Neural progenitor cell (in vitro differentiated cells): ENCODE results near the gene KRR1. TPM values are rescaled to one million over a fixed set of nuclear protein-coding genes. Genes with fewer than 3 reads are reported as not detected.
"Not testable (repeated sequence)": the region's sequence is repeated elsewhere in the genome, so short reads cannot be mapped to it uniquely, and the experiment has no call there.

Experiments used
- DNase-seq: peaks from one replicate; pipeline ENCODE4 v3.0.0-alpha.2; 2016; ENCODE audit warnings: low spot score
- H2AFZ ChIP-seq: fragments of 200-600 bp; sonication (generic); replicated peaks from 2 replicates; pipeline ENCODE4 v1.6.1; 2016; ENCODE audit warnings: antibody characterized with exemption
- H3F3A ChIP-seq: fragments of 200-600 bp; sonication (generic); 2 replicates; pipeline ENCODE4 v1.6.1; 2016; ENCODE audit warnings: antibody characterized with exemption, low read depth
- H3K27ac ChIP-seq: fragments of 200-600 bp; sonication (generic); 2 replicates; pipeline ENCODE4 v1.5.1; 2016; ENCODE audit warnings: mild to moderate bottlenecking
- H3K27me3 ChIP-seq: fragments of 200-600 bp; sonication (generic); 2 replicates; pipeline ENCODE4 v1.6.1; 2016; ENCODE audit warnings: mild to moderate bottlenecking, moderate library complexity
- H3K36me3 ChIP-seq: fragments of 200-600 bp; sonication (generic); 2 replicates; pipeline ENCODE4 v1.5.1; 2016
- H3K4me1 ChIP-seq: fragments of 200-600 bp; sonication (generic); 2 replicates; pipeline ENCODE4 v1.6.1; 2016; ENCODE audit warnings: mixed run types
- H3K4me2 ChIP-seq: fragments of 200-600 bp; sonication (generic); 2 replicates; pipeline ENCODE4 v1.6.1; 2016
- H3K4me3 ChIP-seq: fragments of 200-600 bp; sonication (generic); 2 replicates; pipeline ENCODE4 v1.5.1; 2016
- H3K79me2 ChIP-seq: fragments of 200-600 bp; sonication (generic); 2 replicates; pipeline ENCODE4 v1.6.1; 2016; ENCODE audit warnings: low read depth
- H3K9ac ChIP-seq: fragments of 200-600 bp; sonication (generic); 2 replicates; pipeline ENCODE4 v1.6.1; 2016
- H3K9me3 ChIP-seq: fragments of 200-600 bp; sonication (generic); 2 replicates; pipeline ENCODE4 v1.5.1; 2016; ENCODE audit warnings: low read depth
- H4K20me1 ChIP-seq: fragments of 200-600 bp; sonication (generic); 2 replicates; pipeline ENCODE4 v1.6.1; 2016; ENCODE audit warnings: low read depth
- H3K27ac Mint-ChIP-seq: 3 replicates; pipeline ENCODE4 v1.8.0; 2021; ENCODE audit warnings: mixed read lengths
- H3K27me3 Mint-ChIP-seq: 2 replicates; pipeline ENCODE4 v1.8.0; 2022; ENCODE audit warnings: low read depth, mild to moderate bottlenecking, inconsistent platforms, moderate library complexity, mixed read lengths; ENCODE audit not compliant: insufficient read depth
- H3K36me3 Mint-ChIP-seq: 3 replicates; pipeline ENCODE4 v1.8.0; 2021; ENCODE audit warnings: mixed read lengths
- H3K4me1 Mint-ChIP-seq: 3 replicates; pipeline ENCODE4 v1.8.0; 2021; ENCODE audit warnings: mixed read lengths
- H3K4me3 Mint-ChIP-seq: 3 replicates; pipeline ENCODE4 v1.8.0; 2021; ENCODE audit warnings: mild to moderate bottlenecking, moderate library complexity, mixed read lengths
- H3K9me3 Mint-ChIP-seq: 3 replicates; pipeline ENCODE4 v1.8.0; 2020; ENCODE audit warnings: mixed read lengths
- EZH2 ChIP-seq: fragments of 200-600 bp; sonication (generic); IDR thresholded peaks from 2 replicates; pipeline ENCODE4 v1.6.1; 2017; ENCODE audit warnings: antibody characterized with exemption, mild to moderate bottlenecking, moderate library complexity
- EZH2phosphoT487 ChIP-seq: fragments of 200-600 bp; sonication (generic); IDR thresholded peaks from 2 replicates; pipeline ENCODE4 v1.6.1; 2017; ENCODE audit warnings: antibody characterized with exemption
- total RNA-seq: library from RNA; depleted of rRNA; stranded (reverse); fragments of >200 nt; gene quantifications from 2 replicates; pipeline ENCODE4 v1.2.3, GENCODE V29; 2015; ENCODE audit warnings: low replicate concordance
- TF ChIP-seq, protein P1 (sequence below): fragments of 200-600 bp; sonication (generic); IDR thresholded peaks from 2 replicates; pipeline ENCODE4 v1.5.1; 2017; ENCODE audit warnings: antibody characterized with exemption, mild to moderate bottlenecking

KRR1 gene
- total RNA-seq, 1 donor from 2014 or later = 70.0 TPM

DNA sequence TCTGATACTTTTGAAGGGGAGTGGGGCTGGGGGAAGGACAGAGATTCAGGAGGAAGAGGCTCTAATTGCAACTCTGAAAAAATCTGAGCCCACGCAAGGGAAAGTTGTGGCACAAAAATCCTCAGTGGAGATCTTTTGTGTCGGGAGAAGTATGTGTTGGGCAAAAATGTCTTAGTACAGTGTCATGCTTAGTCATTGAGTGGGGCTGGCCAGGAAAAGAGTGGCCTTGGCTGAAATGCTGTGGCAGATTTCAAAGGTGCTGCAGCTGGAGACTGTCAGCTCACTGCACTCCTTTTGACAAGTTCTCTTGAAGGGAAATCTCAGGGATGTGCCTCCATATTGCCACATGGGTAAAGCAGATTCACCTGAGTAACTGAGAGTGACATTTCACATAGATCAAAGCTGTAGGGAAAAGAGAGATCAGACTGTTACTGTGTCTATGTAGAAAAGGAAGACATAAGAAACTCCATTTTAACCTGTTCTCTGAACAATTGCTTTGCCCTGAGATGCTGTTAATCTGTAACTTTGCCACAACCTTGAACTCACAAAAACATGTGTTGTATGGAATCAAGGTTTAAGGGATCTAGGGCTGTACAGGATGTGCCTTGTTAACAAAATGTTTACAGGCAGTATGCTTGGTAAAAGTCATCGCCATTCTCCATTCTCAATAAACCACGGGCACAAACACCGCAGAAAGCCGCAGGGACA lies 66.8 kb downstream of the KRR1 start:
- H3F3A ChIP-seq = no peaks in the 10 kb centered on the region
- no peak overlapping the region for H2AFZ ChIP-seq
- Mint-ChIP-seq H3K4me3 (no peak overlapping the region), H3K27ac (no peak overlapping the region), H3K36me3 (no peaks in the 10 kb centered on the region), H3K27me3 (no peaks in the 10 kb centered on the region), H3K4me1 (no peaks in the 10 kb centered on the region), H3K9me3 (no peaks in the 10 kb centered on the region)
- no peaks in the 10 kb centered on the region for H3K36me3 ChIP-seq
- TF ChIP-seq, protein P1, sequence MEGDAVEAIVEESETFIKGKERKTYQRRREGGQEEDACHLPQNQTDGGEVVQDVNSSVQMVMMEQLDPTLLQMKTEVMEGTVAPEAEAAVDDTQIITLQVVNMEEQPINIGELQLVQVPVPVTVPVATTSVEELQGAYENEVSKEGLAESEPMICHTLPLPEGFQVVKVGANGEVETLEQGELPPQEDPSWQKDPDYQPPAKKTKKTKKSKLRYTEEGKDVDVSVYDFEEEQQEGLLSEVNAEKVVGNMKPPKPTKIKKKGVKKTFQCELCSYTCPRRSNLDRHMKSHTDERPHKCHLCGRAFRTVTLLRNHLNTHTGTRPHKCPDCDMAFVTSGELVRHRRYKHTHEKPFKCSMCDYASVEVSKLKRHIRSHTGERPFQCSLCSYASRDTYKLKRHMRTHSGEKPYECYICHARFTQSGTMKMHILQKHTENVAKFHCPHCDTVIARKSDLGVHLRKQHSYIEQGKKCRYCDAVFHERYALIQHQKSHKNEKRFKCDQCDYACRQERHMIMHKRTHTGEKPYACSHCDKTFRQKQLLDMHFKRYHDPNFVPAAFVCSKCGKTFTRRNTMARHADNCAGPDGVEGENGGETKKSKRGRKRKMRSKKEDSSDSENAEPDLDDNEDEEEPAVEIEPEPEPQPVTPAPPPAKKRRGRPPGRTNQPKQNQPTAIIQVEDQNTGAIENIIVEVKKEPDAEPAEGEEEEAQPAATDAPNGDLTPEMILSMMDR = no peak
- no peak for TF ChIP-seq EZH2
- TF ChIP-seq EZH2phosphoT487 = no peak
- H3K4me2 ChIP-seq = no peak overlapping the region
- no peak overlapping the region for H3K27ac ChIP-seq
- no peak for DNase-seq
- H3K4me1 ChIP-seq = no peaks in the 10 kb centered on the region
- no peaks in the 10 kb centered on the region for H3K27me3 ChIP-seq
- no peak overlapping the region for H3K4me3 ChIP-seq
- H3K9me3 ChIP-seq = no peaks in the 10 kb centered on the region
- H3K79me2 ChIP-seq = no peaks in the 10 kb centered on the region
- no peaks in the 10 kb centered on the region for H4K20me1 ChIP-seq
- H3K9ac ChIP-seq = no peak overlapping the region

DNA sequence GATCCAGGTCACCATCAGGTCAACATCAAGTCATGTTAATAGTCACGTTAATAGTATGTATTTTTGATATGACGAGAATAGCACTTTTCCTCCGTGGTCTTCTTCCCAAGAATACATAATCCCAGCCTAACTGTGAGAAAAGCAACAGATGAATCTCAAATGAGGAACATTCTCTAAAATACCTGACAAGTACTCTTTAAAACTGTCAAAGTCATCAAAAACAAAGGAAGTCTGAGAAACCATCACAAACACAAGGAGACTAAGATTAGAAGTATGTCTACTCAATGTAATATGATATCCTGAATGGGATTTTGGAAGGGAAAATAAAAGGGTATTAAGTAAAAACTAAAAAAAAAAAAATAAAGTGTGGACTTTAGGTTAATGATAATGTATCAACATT lies 67.7 kb downstream of the KRR1 start:
- no peaks in the 10 kb centered on the region for H3F3A ChIP-seq
- H3K79me2 ChIP-seq = no peaks in the 10 kb centered on the region
- no peaks in the 10 kb centered on the region for H4K20me1 ChIP-seq
- no peak overlapping the region for H3K4me3 ChIP-seq
- Mint-ChIP-seq H3K4me1 (no peaks in the 10 kb centered on the region), H3K9me3 (no peaks in the 10 kb centered on the region), H3K27me3 (no peaks in the 10 kb centered on the region), H3K4me3 (no peak overlapping the region), H3K36me3 (no peaks in the 10 kb centered on the region), H3K27ac (no peak overlapping the region)
- H3K4me1 ChIP-seq = no peaks in the 10 kb centered on the region
- H3K9me3 ChIP-seq = no peaks in the 10 kb centered on the region
- TF ChIP-seq, protein P1 = no peak
- TF ChIP-seq EZH2phosphoT487 (no peak), EZH2 (no peak)
- no peaks in the 10 kb centered on the region for H3K36me3 ChIP-seq
- H2AFZ ChIP-seq = no peak overlapping the region
- no peak for DNase-seq
- no peak overlapping the region for H3K27ac ChIP-seq
- H3K4me2 ChIP-seq = no peak overlapping the region
- no peak overlapping the region for H3K9ac ChIP-seq
- no peaks in the 10 kb centered on the region for H3K27me3 ChIP-seq

DNA sequence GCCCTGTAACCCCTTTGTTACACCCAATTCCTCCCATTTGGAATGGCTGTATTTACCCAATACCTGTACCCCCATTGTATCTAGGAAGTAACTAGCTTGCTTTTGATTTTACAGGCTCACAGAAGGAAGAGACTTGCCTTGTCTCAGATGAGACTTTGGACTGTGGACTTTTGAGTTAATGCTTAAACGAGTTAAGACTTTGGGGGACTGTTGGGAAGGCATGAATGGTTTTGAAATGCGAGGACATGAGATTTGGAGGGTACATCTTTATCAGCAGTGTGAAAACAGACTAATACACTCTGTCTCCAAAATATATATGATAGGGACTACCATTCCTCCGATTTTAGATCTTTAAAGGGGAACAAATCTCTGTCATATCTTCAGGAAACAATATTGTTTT lies 69.0 kb downstream of the KRR1 start:
- not testable (repeated sequence) for H3K27ac ChIP-seq, H3K9me3 ChIP-seq, H3K36me3 Mint-ChIP-seq, DNase-seq, H2AFZ ChIP-seq, H3K9ac ChIP-seq, H3K4me3 ChIP-seq, H3K79me2 ChIP-seq, H3K27ac Mint-ChIP-seq, H3K4me1 Mint-ChIP-seq, H3F3A ChIP-seq, H3K4me2 ChIP-seq, H3K27me3 ChIP-seq, H4K20me1 ChIP-seq, H3K4me3 Mint-ChIP-seq, H3K9me3 Mint-ChIP-seq, H3K4me1 ChIP-seq, H3K27me3 Mint-ChIP-seq, H3K36me3 ChIP-seq

DNA sequence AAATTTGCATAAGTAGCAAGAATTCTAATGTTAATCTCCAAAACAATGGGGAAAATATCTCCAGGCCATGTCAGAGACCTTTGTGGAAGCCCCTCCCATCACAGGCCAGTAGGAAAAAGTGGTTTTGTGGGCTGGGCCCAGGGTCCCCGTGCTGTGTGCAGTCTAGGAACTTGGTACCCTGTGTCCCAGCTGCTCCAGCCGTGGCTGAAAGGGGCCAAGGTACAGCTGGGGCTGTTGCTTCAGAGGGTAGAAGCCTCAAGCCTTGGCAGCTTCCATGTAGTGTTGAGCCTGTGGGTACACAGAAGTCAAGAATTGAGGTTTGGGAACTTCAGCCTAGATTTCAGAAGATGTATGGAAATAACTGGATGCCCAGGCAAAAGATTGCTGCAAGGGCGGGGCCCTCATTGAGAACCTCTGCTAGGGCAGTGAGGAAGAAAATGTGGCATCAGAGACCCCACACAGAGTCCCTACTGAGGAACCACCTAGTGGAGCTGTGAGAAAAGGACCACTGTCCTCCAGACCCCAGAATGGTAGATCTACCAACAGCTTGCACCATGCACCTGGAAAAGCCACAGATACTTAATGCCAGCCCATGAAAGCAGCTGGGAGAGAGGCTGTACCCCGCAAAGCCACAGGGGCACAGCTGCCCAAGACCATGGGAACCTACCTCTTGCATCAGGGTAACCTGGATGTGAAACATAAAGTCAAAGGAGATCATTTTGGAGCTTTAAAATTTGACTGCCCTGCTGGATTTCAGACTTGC lies 69.5 kb downstream of the KRR1 start:
- H3K4me3 ChIP-seq, H3K27me3 ChIP-seq, H3F3A ChIP-seq, H2AFZ ChIP-seq, H3K9ac ChIP-seq, H3K4me2 ChIP-seq, H3K27me3 Mint-ChIP-seq, H4K20me1 ChIP-seq, H3K79me2 ChIP-seq, H3K36me3 ChIP-seq, H3K4me1 ChIP-seq, H3K27ac Mint-ChIP-seq, H3K27ac ChIP-seq, H3K4me3 Mint-ChIP-seq, H3K9me3 Mint-ChIP-seq, DNase-seq, H3K4me1 Mint-ChIP-seq, H3K36me3 Mint-ChIP-seq, H3K9me3 ChIP-seq: not testable (repeated sequence)

Other genes with a start within 250 kb of the KRR1 start
- gene CAPS2, start 181.3 kb downstream of the KRR1 start, total RNA-seq = 14.4 and 20.1 TPM in 2 replicates
- gene GLIPR1L1, start 176.9 kb downstream of the KRR1 start, total RNA-seq = not detected in 2 replicates
- gene GLIPR1L2, start 120.5 kb downstream of the KRR1 start, total RNA-seq = 0.31 TPM in 1 of 2 replicates, not detected in the other
- 0.03 and 0.04 TPM in 2 replicates for gene GLIPR1, start 30.9 kb downstream of the KRR1 start, total RNA-seq